Sigmoid colon (tissue), 7 donors: ENCODE measurements around the gene JKAMP. TPM values are rescaled to one million over a fixed set of nuclear protein-coding genes. Genes with fewer than 3 reads are reported as not detected.

Experiments used
- DNase-seq: peaks from one replicate; pipeline ENCODE4 v3.0.0-alpha.2; 2019
- H3K27ac ChIP-seq, 4 donors: fragments of 200-600 bp; sonication (generic); one replicate each; pipeline ENCODE4 v1.5.1; 2016 to 2019; ENCODE audit warnings: mild to moderate bottlenecking in 1 of 4
- H3K27me3 ChIP-seq, 3 donors: fragments of 200-600 bp; sonication (generic); one replicate each; pipeline ENCODE4 v1.5.1; 2019; ENCODE audit warnings: mild to moderate bottlenecking in 1 of 3
- H3K36me3 ChIP-seq, 4 donors: fragments of 200-600 bp; sonication (generic); one replicate each; pipeline ENCODE4 v1.5.1; 2016 to 2019
- H3K4me1 ChIP-seq, 4 donors: fragments of 200-600 bp; sonication (generic); one replicate each; pipeline ENCODE4 v1.5.1; 2017 to 2019
- H3K4me3 ChIP-seq, 4 donors: fragments of 200-600 bp; sonication (generic); one replicate each; pipeline ENCODE4 v1.5.1; 2017 to 2019; ENCODE audit warnings: mild to moderate bottlenecking in 2 of 4, moderate library complexity in 1 of 4
- H3K9me3 ChIP-seq, 4 donors: fragments of 200-600 bp in 3 of 4; sonication (generic) in 3 of 4; one replicate each; pipeline versions ENCODE4 v1.5.1 to v1.6.1; 2013 to 2019
- CTCF ChIP-seq, 4 experiments: fragments of 450-650 bp in 3 of 4; fragments of 200-600 bp in 1 of 4; IDR thresholded peaks; one replicate each; pipeline ENCODE4 v1.5.1; 2016 to 2019; ENCODE audit warnings: antibody characterized with exemption in 4 of 4, mild to moderate bottlenecking in 3 of 4, moderate library complexity in 2 of 4
- EP300 ChIP-seq, 4 donors: sonication (generic); formaldehyde crosslinking; IDR thresholded peaks; one replicate each; pipeline ENCODE4 v1.6.1; 2017; ENCODE audit warnings: antibody characterized with exemption in 4 of 4
- POLR2A ChIP-seq, 2 donors: fragments of 450-650 bp; IDR thresholded peaks; one replicate each; pipeline ENCODE4 v1.6.1; 2016; ENCODE audit warnings: antibody characterized with exemption in 2 of 2, mild to moderate bottlenecking in 2 of 2, moderate library complexity in 2 of 2
- POLR2AphosphoS5 ChIP-seq, 4 donors: sonication (generic); formaldehyde crosslinking; IDR thresholded peaks; one replicate each; pipeline ENCODE4 v1.6.1; 2017; ENCODE audit warnings: antibody characterized with exemption in 4 of 4
- WGBS, 2 donors: extraction: QIAGEN DNeasy Blood & Tissue Kit; methylation state at CpG; one replicate each; pipeline ENCODE4 v1.1.7; 2013; 5-methylcytosine and 5-hydroxymethylcytosine counted together
- intact Hi-C: fragments of 100-400 bp; cut with DNase I; formaldehyde crosslinking; loops from one replicate; pipeline ENCODE4 v1.15.1; 2023
- polyA plus RNA-seq, 3 donors: library from polyadenylated mRNA; stranded (reverse); fragments of 200-250 nt; gene quantifications; one replicate each; pipeline ENCODE4 v1.2.3, GENCODE V29; 2013
- total RNA-seq, 4 donors: library from RNA; depleted of rRNA; stranded (reverse); fragments of >200 nt; gene quantifications; one replicate each; pipeline ENCODE4 v1.1.0, GENCODE V29; 2016
- donor health status: healthy with polysubstance abuse.
- donor health status: Bipolar disorder and iron deficiency.
- donor health status: healthy.

Gene JKAMP
- total and polyA plus RNA-seq, 7 donors: 9.0 to 49.0 (median 27.3) TPM

- TF ChIP-seq CTCF (IDR thresholded peaks at IDR 0.05): no peak
- TF ChIP-seq POLR2A (IDR thresholded peaks at IDR 0.05): no peak
- no peak for TF ChIP-seq POLR2AphosphoS5 (IDR thresholded peaks at IDR 0.05)
- TF ChIP-seq EP300 (IDR thresholded peaks at IDR 0.05): no peak
- intact Hi-C loops: no loop called here
Measured at GRCh38 chr14:59543873-59544272, 59.6 kb downstream of the JKAMP start.

GRCh38 chr14:59547310-59547709 is 63.0 kb downstream of the JKAMP start:
- intact Hi-C loops: no loop called here

More at GRCh38 chr14:59543873-59544272, 59.6 kb downstream of the JKAMP start:
- no peak overlapping the region for H3K4me3 ChIP-seq
- H3K4me1 ChIP-seq: no peaks in the 10 kb centered on the region
- no peaks in the 10 kb centered on the region for H3K9me3 ChIP-seq
- 41 to 68% methylated on average over 7 of the region's 7 CpGs for WGBS, 2 donors
- no peak overlapping the region for H3K27ac ChIP-seq
- H3K27me3 ChIP-seq: no peaks in the 10 kb centered on the region
- DNase-seq: no peak
- no peaks in the 10 kb centered on the region for H3K36me3 ChIP-seq

More at GRCh38 chr14:59547310-59547709, 63.0 kb downstream of the JKAMP start:
- Histone ChIP-seq H3K4me1 (no peaks in the 10 kb centered on the region), H3K36me3 (no peaks in the 10 kb centered on the region), H3K27me3 (no peaks in the 10 kb centered on the region), H3K27ac (no peak overlapping the region), H3K4me3 (no peak overlapping the region), H3K9me3 (no peaks in the 10 kb centered on the region)
- WGBS, 2 donors: 15 to 73% methylated on average over 2 of the region's 2 CpGs
- DNase-seq: no peak
- TF ChIP-seq CTCF (IDR thresholded peaks at IDR 0.05): no peak
- no peak for TF ChIP-seq EP300 (IDR thresholded peaks at IDR 0.05)
- no peak for TF ChIP-seq POLR2A (IDR thresholded peaks at IDR 0.05)
- no peak for TF ChIP-seq POLR2AphosphoS5 (IDR thresholded peaks at IDR 0.05)

Other genes with a start within 250 kb of the JKAMP start
- gene GPR135, start 19.1 kb upstream of the JKAMP start, total RNA-seq: 10 to 100 TPM in 1 of 4 donors, 1 to 10 TPM in 3; 5.2 to 12.7 (median 6.1) TPM
- gene GPR135, start 19.1 kb upstream of the JKAMP start, polyA plus RNA-seq: under 1 TPM in 1 of 3 donors, not detected in 2; 0.50 TPM
- gene L3HYPDH, start 109 bp upstream of the JKAMP start, total RNA-seq: 10 to 100 TPM; 23.9 to 46.0 (median 30.4) TPM
- gene L3HYPDH, start 109 bp upstream of the JKAMP start, polyA plus RNA-seq: 10 to 100 TPM in 1 of 3 donors, 1 to 10 TPM in 2; 1.2 to 12.0 (median 3.0) TPM
- not detected for gene CCDC175, start 92.3 kb downstream of the JKAMP start, total RNA-seq
- not detected for gene CCDC175, start 92.3 kb downstream of the JKAMP start, polyA plus RNA-seq